Mesendoderm (in vitro differentiated cells): ENCODE measurements around the gene ZNF74.

Source experiments
- DNase-seq: peaks from one replicate; pipeline ENCODE4 v3.0.0; 2013
- H2AK5ac ChIP-seq: 2 replicates; pipeline ENCODE4 v1.6.1; 2013; ENCODE audit warnings: low read length, inconsistent platforms
- H2BK120ac ChIP-seq: 2 replicates; pipeline ENCODE4 v1.6.1; 2013; ENCODE audit warnings: low read depth, mild to moderate bottlenecking, low read length, moderate library complexity, mixed read lengths
- H2BK15ac ChIP-seq: replicated peaks from 2 replicates; pipeline ENCODE4 v1.6.1; 2013; ENCODE audit warnings: low read depth, mild to moderate bottlenecking, moderate library complexity
- H2BK5ac ChIP-seq: 2 replicates; pipeline ENCODE4 v1.6.1; 2013; ENCODE audit warnings: low read length, inconsistent platforms
- H3K18ac ChIP-seq: 2 replicates; pipeline ENCODE4 v1.6.1; 2013; ENCODE audit warnings: mild to moderate bottlenecking, low read length, mixed read lengths
- H3K23ac ChIP-seq: one replicate; pipeline ENCODE4 v1.6.1; 2013; ENCODE audit warnings: low read length
- H3K27ac ChIP-seq: 2 replicates; pipeline ENCODE4 v1.5.1; 2013; ENCODE audit warnings: low read depth, mild to moderate bottlenecking, inconsistent platforms, low read length, moderate library complexity
- H3K27me3 ChIP-seq: 2 replicates; pipeline ENCODE4 v1.6.1; 2013; ENCODE audit warnings: low read length, control low read depth, mild to moderate bottlenecking, inconsistent platforms; ENCODE audit not compliant: insufficient read depth, poor library complexity
- H3K36me3 ChIP-seq: 2 replicates; pipeline ENCODE4 v1.6.1; 2013; ENCODE audit warnings: low read length, inconsistent platforms; ENCODE audit not compliant: control insufficient read depth, insufficient read depth
- H3K4ac ChIP-seq: one replicate; pipeline ENCODE4 v1.6.1; 2013; ENCODE audit warnings: low read depth, mild to moderate bottlenecking, low read length, moderate library complexity
- H3K4me1 ChIP-seq: 2 replicates; pipeline ENCODE4 v1.6.1; 2013; ENCODE audit warnings: low read depth, low read length, inconsistent platforms; ENCODE audit not compliant: control insufficient read depth
- H3K4me2 ChIP-seq: 2 replicates; pipeline ENCODE4 v1.6.1; 2013; ENCODE audit warnings: low read length
- H3K4me3 ChIP-seq: 2 replicates; pipeline ENCODE4 v1.5.1; 2013; ENCODE audit warnings: mild to moderate bottlenecking, low read length
- H3K56ac ChIP-seq: one replicate; pipeline ENCODE4 v1.6.1; 2013; ENCODE audit warnings: low read length
- H3K79me1 ChIP-seq: 2 replicates; pipeline ENCODE4 v1.6.1; 2013; ENCODE audit warnings: low read length, inconsistent platforms
- H3K79me2 ChIP-seq: 2 replicates; pipeline ENCODE4 v1.6.1; 2013; ENCODE audit warnings: mild to moderate bottlenecking, low read length; ENCODE audit not compliant: control insufficient read depth, insufficient read depth
- H3K9ac ChIP-seq: 2 replicates; pipeline ENCODE4 v1.6.1; 2013; ENCODE audit warnings: low read length, inconsistent platforms
- H4K5ac ChIP-seq: one replicate; pipeline ENCODE4 v1.6.1; 2013; ENCODE audit warnings: low read length
- H4K8ac ChIP-seq: one replicate; pipeline ENCODE4 v1.6.1; 2013; ENCODE audit warnings: low read depth, mild to moderate bottlenecking, control low read depth, low read length, moderate library complexity
- WGBS: extraction: QIAGEN DNeasy Blood & Tissue Kit; methylation state at CpG from one replicate; pipeline ENCODE4 v1.1.7; 2013; ENCODE audit warnings: low lambda C conversion rate, missing lambda C conversion rate; ENCODE audit not compliant: insufficient coverage; ENCODE audit errors: extremely low coverage; 5-methylcytosine and 5-hydroxymethylcytosine counted together

The ZNF74 gene

DNA sequence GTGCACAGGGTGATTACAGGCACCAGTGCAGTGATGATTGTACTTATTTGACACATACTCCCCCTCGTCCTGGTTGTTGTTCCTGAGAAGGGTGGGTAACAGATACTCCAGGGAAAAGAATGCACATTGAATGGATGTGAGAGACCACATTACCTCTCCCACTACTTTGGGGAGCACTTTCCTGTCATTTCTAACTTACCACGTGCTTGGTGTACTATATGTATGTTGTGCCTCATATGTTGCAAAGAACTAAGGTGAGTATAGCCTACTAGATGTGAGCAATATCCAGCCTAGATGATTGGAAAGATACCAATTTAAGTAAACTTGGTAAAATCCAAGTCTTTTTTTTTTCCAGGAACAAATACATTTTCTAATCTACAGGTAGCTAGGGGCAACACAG lies 58.0 kb downstream of the ZNF74 start:
- WGBS = no CpG with 5 or more reads among the region's 2 CpGs
- Histone ChIP-seq H3K79me1 (no peaks in the 10 kb centered on the region), H4K5ac (no peak overlapping the region), H3K18ac (no peak overlapping the region), H2AK5ac (no peak overlapping the region), H3K36me3 (no peaks in the 10 kb centered on the region), H3K4me1 (peaks cover 2% of the 10 kb centered on the region), H2BK120ac (no peak overlapping the region), H2BK15ac (no peak overlapping the region), H4K8ac (no peak overlapping the region), H3K4me2 (no peak overlapping the region), H3K27me3 (no peaks in the 10 kb centered on the region), H3K79me2 (no peaks in the 10 kb centered on the region), H2BK5ac (no peak overlapping the region), H3K23ac (no peak overlapping the region), H3K4ac (no peak overlapping the region), H3K56ac (no peak overlapping the region), H3K9ac (no peak overlapping the region), H3K27ac (no peak overlapping the region), H3K4me3 (no peak overlapping the region)
- no peak for DNase-seq

GRCh38 chr22:20453222-20453621 lies 59.3 kb downstream of the ZNF74 start:
- no peak overlapping the region for H4K8ac ChIP-seq
- H3K36me3 ChIP-seq = no peaks in the 10 kb centered on the region
- H3K56ac ChIP-seq = no peak overlapping the region

GRCh38 chr22:20455709-20456063 lies 61.7 kb downstream of the ZNF74 start:
- no peaks in the 10 kb centered on the region for H3K36me3 ChIP-seq
- peaks cover 2% of the 10 kb centered on the region for H3K4me1 ChIP-seq
- no peak overlapping the region for H3K23ac ChIP-seq

More at GRCh38 chr22:20453222-20453621, 59.3 kb downstream of the ZNF74 start:
- H3K4ac ChIP-seq = no peak overlapping the region
- H4K5ac ChIP-seq = no peak overlapping the region
- no peak overlapping the region for H2BK15ac ChIP-seq
- H3K4me2 ChIP-seq = no peak overlapping the region
- no peak overlapping the region for H3K4me3 ChIP-seq
- H2BK5ac ChIP-seq = no peak overlapping the region
- no peak overlapping the region for H2BK120ac ChIP-seq
- H3K27me3 ChIP-seq = no peaks in the 10 kb centered on the region
- H2AK5ac ChIP-seq = no peak overlapping the region
- no peaks in the 10 kb centered on the region for H3K79me1 ChIP-seq
- no CpG with 5 or more reads among the region's 3 CpGs for WGBS
- no peak overlapping the region for H3K23ac ChIP-seq
- no peak overlapping the region for H3K27ac ChIP-seq
- no peak overlapping the region for H3K18ac ChIP-seq
- H3K4me1 ChIP-seq = peaks cover 2% of the 10 kb centered on the region
- DNase-seq = no peak
- no peaks in the 10 kb centered on the region for H3K79me2 ChIP-seq
- no peak overlapping the region for H3K9ac ChIP-seq

DNA sequence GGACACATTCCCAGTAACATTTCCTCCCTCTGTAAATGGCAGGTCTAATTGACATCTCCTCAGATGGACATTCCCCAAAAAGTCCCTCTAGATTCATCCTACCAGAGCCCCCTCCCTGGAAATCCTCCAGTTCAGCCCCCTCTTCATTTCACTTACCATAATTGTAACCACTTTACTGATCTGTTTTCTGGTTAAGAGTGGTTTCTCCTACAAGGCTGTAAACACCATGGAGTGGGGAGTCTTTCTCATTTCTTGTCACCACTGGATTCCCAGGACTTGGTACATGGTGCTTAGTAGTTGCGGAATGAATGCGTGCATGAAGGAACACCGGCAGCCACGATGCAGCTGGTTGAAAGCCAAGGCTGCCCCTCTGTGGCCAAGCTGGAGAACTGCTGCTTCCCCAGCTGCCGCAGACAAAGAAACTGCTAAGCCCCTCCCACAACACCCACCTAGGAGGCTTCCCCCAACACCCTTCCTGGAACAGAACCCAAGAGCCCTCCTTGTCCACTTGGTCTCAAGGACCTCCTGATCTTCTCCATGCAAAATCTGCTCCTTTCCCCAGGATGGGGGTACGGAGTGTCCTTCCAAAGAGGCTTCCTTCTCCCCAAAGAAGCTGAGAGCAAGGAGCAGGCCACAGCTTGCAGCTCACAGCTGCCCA lies 62.2 kb downstream of the ZNF74 start:
- no peak overlapping the region for H3K4ac ChIP-seq
- H3K4me1 ChIP-seq = peaks cover 2% of the 10 kb centered on the region
- H4K5ac ChIP-seq = peak overlapping the region; percentile 91
- H3K4me3 ChIP-seq = no peak overlapping the region
- H2BK120ac ChIP-seq = no peak overlapping the region
- no peaks in the 10 kb centered on the region for H3K36me3 ChIP-seq
- H3K27me3 ChIP-seq = no peaks in the 10 kb centered on the region
- peak overlapping the region; percentile 73 for H3K56ac ChIP-seq
- no CpG with 5 or more reads among the region's 6 CpGs for WGBS
- no peak overlapping the region for H3K4me2 ChIP-seq
- H3K27ac ChIP-seq = no peak overlapping the region
- H2BK5ac ChIP-seq = no peak overlapping the region
- H3K23ac ChIP-seq = no peak overlapping the region
- no peak overlapping the region for H3K18ac ChIP-seq
- peak; percentile 86 for DNase-seq
- H2AK5ac ChIP-seq = no peak overlapping the region
- no peaks in the 10 kb centered on the region for H3K79me1 ChIP-seq
- no peak overlapping the region for H2BK15ac ChIP-seq
- H3K79me2 ChIP-seq = no peaks in the 10 kb centered on the region
- H4K8ac ChIP-seq = no peak overlapping the region
- peak overlapping the region; percentile 64 for H3K9ac ChIP-seq

More at GRCh38 chr22:20455709-20456063, 61.7 kb downstream of the ZNF74 start:
- no peak for DNase-seq
- H3K9ac ChIP-seq = no peak overlapping the region
- no peaks in the 10 kb centered on the region for H3K79me2 ChIP-seq
- no peak overlapping the region for H3K4me3 ChIP-seq
- no peak overlapping the region for H4K8ac ChIP-seq
- no peak overlapping the region for H2BK5ac ChIP-seq
- no peak overlapping the region for H4K5ac ChIP-seq
- H3K4me2 ChIP-seq = no peak overlapping the region
- H3K4ac ChIP-seq = no peak overlapping the region
- H2AK5ac ChIP-seq = no peak overlapping the region
- H3K18ac ChIP-seq = no peak overlapping the region
- no peaks in the 10 kb centered on the region for H3K27me3 ChIP-seq
- H3K27ac ChIP-seq = no peak overlapping the region
- no peak overlapping the region for H2BK120ac ChIP-seq
- no CpG with 5 or more reads among the region's 8 CpGs for WGBS
- H3K79me1 ChIP-seq = no peaks in the 10 kb centered on the region
- H2BK15ac ChIP-seq = no peak overlapping the region
- no peak overlapping the region for H3K56ac ChIP-seq

- WGBS = no CpG with 5 or more reads among the region's 3 CpGs
- no peak overlapping the region for H2BK15ac ChIP-seq
Measured at GRCh38 chr22:20456722-20457076, 62.7 kb downstream of the ZNF74 start.

More at GRCh38 chr22:20456722-20457076, 62.7 kb downstream of the ZNF74 start:
- no peak overlapping the region for H3K27ac ChIP-seq
- H3K23ac ChIP-seq = no peak overlapping the region
- H3K18ac ChIP-seq = no peak overlapping the region
- H3K4ac ChIP-seq = no peak overlapping the region
- H2BK5ac ChIP-seq = no peak overlapping the region
- H3K4me3 ChIP-seq = no peak overlapping the region
- no peak for DNase-seq
- no peaks in the 10 kb centered on the region for H3K27me3 ChIP-seq
- peaks cover 2% of the 10 kb centered on the region for H3K4me1 ChIP-seq
- H3K4me2 ChIP-seq = no peak overlapping the region
- H4K8ac ChIP-seq = no peak overlapping the region
- H2AK5ac ChIP-seq = no peak overlapping the region
- H3K9ac ChIP-seq = peak overlapping the region; percentile 64
- H3K36me3 ChIP-seq = no peaks in the 10 kb centered on the region
- H4K5ac ChIP-seq = no peak overlapping the region
- H2BK120ac ChIP-seq = no peak overlapping the region
- no peaks in the 10 kb centered on the region for H3K79me1 ChIP-seq
- no peaks in the 10 kb centered on the region for H3K79me2 ChIP-seq
- H3K56ac ChIP-seq = peak overlapping the region; percentile 73
